HepG2 (cell line): Measurements from ENCODE around the gene EPG5. TPM values are rescaled to one million over a fixed set of nuclear protein-coding genes. Genes with fewer than 3 reads are reported as not detected.

Experiments used
- ATAC-seq: fragments of 200-7000 bp; cut with Tn5 transposase; 3 replicates; pipeline ENCODE4 v1.9.1; 2020; ENCODE audit warnings: mild to moderate bottlenecking, moderate library complexity
- BruUV-seq: library from RNA; stranded (reverse); fragments of 400-500 nt; replicated peaks from 2 replicates; lab custom pipeline; 2021; lab: Mats Ljungman, UMichigan
- CTCF ChIA-PET: fragments of 300-600 bp; formaldehyde crosslinking; extraction: SDS; loops from one replicate; lab custom pipeline; 2021; ENCODE audit warnings: low total read pairs, inconsistent platforms, low intra/inter-chr PET ratio; lab: Yijun Ruan, JAX
- POLR2A ChIA-PET: fragments of 350-600 bp; sonication (Branson Sonifier 250); formaldehyde crosslinking; loops from one replicate; lab custom pipeline; 2020; ENCODE audit warnings: antibody characterized with exemption, inconsistent platforms; lab: Yijun Ruan, JAX
- DNase-seq: peaks from one replicate; pipeline ENCODE4 v3.0.0-alpha.2; 2015; ENCODE audit warnings: low spot score
- FAIRE-seq: peaks from 3 replicates; lab custom pipeline; 2011; peaks lifted over from hg19 to GRCh38; lab: Jason Lieb, UNC
- H2AFZ ChIP-seq: one replicate; pipeline ENCODE4 v1.6.1; 2011; ENCODE audit warnings: low read length, inconsistent platforms
- H3K27ac ChIP-seq: fragments of 300-600 bp; 3 replicates; pipeline ENCODE4 v1.8.0; 2011; ENCODE audit warnings: mixed run types, mild to moderate bottlenecking, mixed read lengths, low read length, inconsistent platforms; ENCODE audit not compliant: insufficient read depth; ENCODE audit errors: extremely low read length
- H3K27me3 ChIP-seq, 2 experiments: fragments of 200-600 bp in 1 of 2; 2 replicates in 1 of 2; 3 replicates in 1 of 2; pipeline versions ENCODE4 v1.6.0 to v1.8.0; 2011; ENCODE audit warnings: low read length in 2 of 2, mild to moderate bottlenecking in 2 of 2, moderate library complexity in 2 of 2, inconsistent platforms in 1 of 2; ENCODE audit not compliant: insufficient read depth in 2 of 2, control insufficient read depth in 1 of 2
- H3K36me3 ChIP-seq, 2 experiments: fragments of 200-600 bp in 1 of 2; replicated peaks in 1 of 2; 2 replicates in 1 of 2; 3 replicates in 1 of 2; pipeline versions ENCODE4 v1.5.1 to v1.8.0; 2011; ENCODE audit warnings: low read length in 2 of 2, inconsistent platforms in 1 of 2; ENCODE audit not compliant: insufficient read depth in 2 of 2, control insufficient read depth in 1 of 2
- H3K4me1 ChIP-seq: 2 replicates; pipeline ENCODE4 v1.5.1; 2012; ENCODE audit warnings: low read length, inconsistent platforms; ENCODE audit not compliant: insufficient read depth
- H3K4me2 ChIP-seq: 2 replicates; pipeline ENCODE4 v1.6.0; 2011; ENCODE audit warnings: low read depth, low read length, inconsistent platforms
- H3K4me3 ChIP-seq, 3 experiments: fragments of 200-600 bp in 1 of 3; sonication (generic), shearing (Covaris generic) in 1 of 3; replicated peaks in 1 of 3; 2 replicates each; pipeline ENCODE4 v1.5.1; 2011 to 2016; ENCODE audit warnings: low read length in 3 of 3, inconsistent platforms in 2 of 3, low read depth in 2 of 3, mild to moderate bottlenecking in 2 of 3, control low read depth in 1 of 3, mixed read lengths in 1 of 3; ENCODE audit not compliant: insufficient read depth in 1 of 3
- H3K79me2 ChIP-seq: one replicate; pipeline ENCODE4 v1.6.1; 2011; ENCODE audit warnings: low read length, inconsistent platforms; ENCODE audit not compliant: insufficient read depth
- H3K9ac ChIP-seq: 2 replicates; pipeline ENCODE4 v1.6.0; 2011; ENCODE audit warnings: mild to moderate bottlenecking, low read depth, low read length, inconsistent platforms; ENCODE audit not compliant: insufficient read depth
- H3K9me3 ChIP-seq: 2 replicates; pipeline ENCODE4 v1.5.1; 2012; ENCODE audit warnings: mild to moderate bottlenecking, low read length
- H4K20me1 ChIP-seq: 2 replicates; pipeline ENCODE4 v1.6.0; 2011; ENCODE audit warnings: inconsistent platforms, mild to moderate bottlenecking, low read length, moderate library complexity; ENCODE audit not compliant: insufficient read depth
- CHD2 ChIP-seq: IDR thresholded peaks from 2 replicates; pipeline ENCODE4 v1.6.1; 2011; ENCODE audit warnings: low read depth, low read length, improper control_type of control experiment
- CTCF ChIP-seq: sonication (generic); formaldehyde crosslinking; IDR thresholded peaks from 2 replicates; pipeline ENCODE4 v1.5.0; 2020; ENCODE audit warnings: mild to moderate bottlenecking, missing genetic modification reagents, moderate library complexity
- KMT2A ChIP-seq: sonication (generic); formaldehyde crosslinking; IDR thresholded peaks from 2 replicates; pipeline ENCODE4 v1.4.0; 2020; ENCODE audit warnings: missing genetic modification reagents
- MED8 ChIP-seq: sonication (generic); formaldehyde crosslinking; IDR thresholded peaks from 2 replicates; pipeline ENCODE4 v1.8.1; 2023; ENCODE audit warnings: mild to moderate bottlenecking, missing genetic modification reagents; ENCODE audit not compliant: insufficient replicate concordance
- PHF8 ChIP-seq: sonication (generic); formaldehyde crosslinking; IDR thresholded peaks from 2 replicates; pipeline ENCODE4 v1.5.0; 2020; ENCODE audit warnings: missing genetic modification reagents
- SMC3 ChIP-seq: IDR thresholded peaks from 2 replicates; pipeline ENCODE4 v1.6.1; 2011; ENCODE audit warnings: low read length, improper control_type of control experiment
- XRCC5 ChIP-seq: fragments of 200-400 bp; formaldehyde crosslinking; optimal IDR thresholded peaks from 2 replicates; pipeline ENCODE3; 2017; ENCODE audit warnings: mild to moderate bottlenecking, low read length
- ZBTB7A ChIP-seq: sonication (generic); formaldehyde crosslinking; IDR thresholded peaks from 2 replicates; pipeline ENCODE4 v1.8.0; 2022; ENCODE audit warnings: mild to moderate bottlenecking, missing genetic modification reagents
- ZNF691 ChIP-seq: sonication (generic); formaldehyde crosslinking; IDR thresholded peaks from 2 replicates; pipeline ENCODE4 v1.4.0; 2020; ENCODE audit warnings: missing genetic modification reagents, low read depth, mild to moderate bottlenecking, borderline replicate concordance
- WGBS: methylation state at CpG from one replicate; pipeline ENCODE4 v1.1.6; 2017; ENCODE audit warnings: low lambda C conversion rate; 5-methylcytosine and 5-hydroxymethylcytosine counted together
- in situ Hi-C: cut with HindIII; loops from 2 replicates; pipeline ENCODE4 v1.10.0; 2017; ENCODE audit warnings: low pct_unique_long_range_greater_than_20kb; ENCODE audit not compliant: extremely low pct_ligation_motif_present
- intact Hi-C: fragments of 100-400 bp; cut with micrococcal nuclease; formaldehyde crosslinking; loops from one replicate; pipeline ENCODE4 v1.10.0; 2022; ENCODE audit not compliant: unreplicated experiment
- polyA plus RNA-seq, 8 experiments: library from polyadenylated mRNA; depleted of rRNA in 3 of 8; stranded (reverse) in 7 of 8; unstranded in 1 of 8; fragments of >200 nt; fragmentation: Illumina TruSeq in 4 of 8; extraction: Trizol in 4 of 8; gene quantifications; 2 replicates each; pipeline versions ENCODE4 v1.2.1 to v1.2.3, GENCODE V29; 2011 to 2016; ENCODE audit warnings: low read depth in 4 of 8, missing spikeins in 1 of 8, mixed read lengths in 1 of 8; ENCODE audit not compliant: insufficient read depth in 1 of 8
- total RNA-seq, 5 experiments: library from RNA; depleted of rRNA; stranded (reverse); fragments of >200 nt; fragmentation: Illumina TruSeq; extraction: Trizol; gene quantifications; 2 replicates each; pipeline ENCODE4 v1.2.3, GENCODE V29; 2016; ENCODE audit warnings: low read depth in 1 of 5
- TF ChIP-seq, protein P1 (sequence below): sonication (generic); formaldehyde crosslinking; IDR thresholded peaks from 2 replicates; pipeline ENCODE4 v1.5.1; 2020; ENCODE audit warnings: mild to moderate bottlenecking, missing genetic modification reagents, moderate library complexity

EPG5 gene
- total and polyA plus RNA-seq, 2 of the 13 experiments (the other 11 are each of a cell fraction or from before 2014, with no cell fraction given), result 6.7 to 9.3 TPM

GRCh38 chr18:45880876-45881558, 86.1 kb downstream of the EPG5 start (continued):
- no peak for TF ChIP-seq ZBTB7A (CRISPR knock-in tag)
- no peak for TF ChIP-seq MED8 (CRISPR knock-in tag)
- TF ChIP-seq, all 625 proteins: peak for 0

GRCh38 chr18:45879681-45880655, 87.2 kb downstream of the EPG5 start:
- no peak overlapping the region for H3K9ac ChIP-seq
- ATAC-seq (peak; percentile 100), DNase-seq (peak; percentile 34), FAIRE-seq (peak; percentile 50)
- H2AFZ ChIP-seq, result no peak overlapping the region
- no peaks in the 10 kb centered on the region for H3K9me3 ChIP-seq
- 51% methylated on average over 16 of the region's 17 CpGs for WGBS
- ChIA-PET POLR2A (no interaction called here), CTCF (interaction anchor here (1.6 kb wide), 2 partner anchors 157 to 189 kb away, joined by 4 to 10 read pairs; partner anchors contain the start of gene SLC14A1)
- BruUV-seq, result no TSS peak
- no peaks in the 10 kb centered on the region for H3K4me1 ChIP-seq
- no peaks in the 10 kb centered on the region for H4K20me1 ChIP-seq
- intact Hi-C loops (loop anchor here (10.0 kb wide), 1 partner anchor 155 kb away; the partner anchor contains the start of gene SLC14A1), in situ Hi-C loops (no loop called here)
- no peak overlapping the region for H3K4me2 ChIP-seq
- no peak overlapping the region for H3K4me3 ChIP-seq
- H3K79me2 ChIP-seq, result no peaks in the 10 kb centered on the region
- H3K36me3 ChIP-seq, result peaks cover 5 to 42% of the 10 kb centered on the region in 2 experiments
- H3K27ac ChIP-seq, result no peak overlapping the region
- H3K27me3 ChIP-seq, result no peaks in the 10 kb centered on the region
- 0 out of 2 replicates have a peak, but pooled peaks have one; percentile 48 for TF ChIP-seq ZNF691 (CRISPR knock-in tag)
- TF ChIP-seq XRCC5, result peak; percentile 93
- no peak for TF ChIP-seq PHF8 (CRISPR knock-in tag)
- no peak for TF ChIP-seq CHD2
- TF ChIP-seq CTCF (CRISPR knock-in tag), result peak; percentile 90
- TF ChIP-seq KMT2A (CRISPR knock-in tag), result 0 out of 2 replicates have a peak, but pooled peaks have one; percentile 30
- TF ChIP-seq SMC3, result peak; percentile 39; the same call in 1 of the 2 replicates
- TF ChIP-seq, protein P1, sequence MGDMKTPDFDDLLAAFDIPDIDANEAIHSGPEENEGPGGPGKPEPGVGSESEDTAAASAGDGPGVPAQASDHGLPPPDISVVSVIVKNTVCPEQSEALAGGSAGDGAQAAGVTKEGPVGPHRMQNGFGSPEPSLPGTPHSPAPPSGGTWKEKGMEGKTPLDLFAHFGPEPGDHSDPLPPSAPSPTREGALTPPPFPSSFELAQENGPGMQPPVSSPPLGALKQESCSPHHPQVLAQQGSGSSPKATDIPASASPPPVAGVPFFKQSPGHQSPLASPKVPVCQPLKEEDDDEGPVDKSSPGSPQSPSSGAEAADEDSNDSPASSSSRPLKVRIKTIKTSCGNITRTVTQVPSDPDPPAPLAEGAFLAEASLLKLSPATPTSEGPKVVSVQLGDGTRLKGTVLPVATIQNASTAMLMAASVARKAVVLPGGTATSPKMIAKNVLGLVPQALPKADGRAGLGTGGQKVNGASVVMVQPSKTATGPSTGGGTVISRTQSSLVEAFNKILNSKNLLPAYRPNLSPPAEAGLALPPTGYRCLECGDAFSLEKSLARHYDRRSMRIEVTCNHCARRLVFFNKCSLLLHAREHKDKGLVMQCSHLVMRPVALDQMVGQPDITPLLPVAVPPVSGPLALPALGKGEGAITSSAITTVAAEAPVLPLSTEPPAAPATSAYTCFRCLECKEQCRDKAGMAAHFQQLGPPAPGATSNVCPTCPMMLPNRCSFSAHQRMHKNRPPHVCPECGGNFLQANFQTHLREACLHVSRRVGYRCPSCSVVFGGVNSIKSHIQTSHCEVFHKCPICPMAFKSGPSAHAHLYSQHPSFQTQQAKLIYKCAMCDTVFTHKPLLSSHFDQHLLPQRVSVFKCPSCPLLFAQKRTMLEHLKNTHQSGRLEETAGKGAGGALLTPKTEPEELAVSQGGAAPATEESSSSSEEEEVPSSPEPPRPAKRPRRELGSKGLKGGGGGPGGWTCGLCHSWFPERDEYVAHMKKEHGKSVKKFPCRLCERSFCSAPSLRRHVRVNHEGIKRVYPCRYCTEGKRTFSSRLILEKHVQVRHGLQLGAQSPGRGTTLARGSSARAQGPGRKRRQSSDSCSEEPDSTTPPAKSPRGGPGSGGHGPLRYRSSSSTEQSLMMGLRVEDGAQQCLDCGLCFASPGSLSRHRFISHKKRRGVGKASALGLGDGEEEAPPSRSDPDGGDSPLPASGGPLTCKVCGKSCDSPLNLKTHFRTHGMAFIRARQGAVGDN (CRISPR knock-in tag), result peak; percentile 37; the same call in 1 of the 2 replicates
